Measurements from ENCODE around the gene EXOC4.

DNA sequence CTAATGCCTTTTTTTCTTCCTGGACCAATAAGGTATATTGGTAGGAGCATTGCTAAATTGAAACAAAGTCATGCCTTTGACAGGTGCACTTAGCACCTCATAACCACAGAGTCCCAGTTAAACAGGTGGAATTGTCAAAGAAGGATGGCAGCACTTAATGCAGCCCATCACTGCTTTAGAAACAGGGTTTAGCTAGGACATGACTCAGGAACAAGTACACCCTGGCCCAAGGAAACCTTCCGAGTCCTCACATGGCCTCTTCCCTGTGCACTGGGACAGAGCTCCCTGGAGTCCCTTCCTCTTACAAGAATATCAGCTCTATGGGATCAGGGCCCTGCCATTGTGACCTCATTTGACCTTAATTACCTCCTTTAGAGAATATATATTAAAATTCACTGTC is 382.7 kb downstream of the EXOC4 start:
- TF ChIP-seq, protein P1, sequence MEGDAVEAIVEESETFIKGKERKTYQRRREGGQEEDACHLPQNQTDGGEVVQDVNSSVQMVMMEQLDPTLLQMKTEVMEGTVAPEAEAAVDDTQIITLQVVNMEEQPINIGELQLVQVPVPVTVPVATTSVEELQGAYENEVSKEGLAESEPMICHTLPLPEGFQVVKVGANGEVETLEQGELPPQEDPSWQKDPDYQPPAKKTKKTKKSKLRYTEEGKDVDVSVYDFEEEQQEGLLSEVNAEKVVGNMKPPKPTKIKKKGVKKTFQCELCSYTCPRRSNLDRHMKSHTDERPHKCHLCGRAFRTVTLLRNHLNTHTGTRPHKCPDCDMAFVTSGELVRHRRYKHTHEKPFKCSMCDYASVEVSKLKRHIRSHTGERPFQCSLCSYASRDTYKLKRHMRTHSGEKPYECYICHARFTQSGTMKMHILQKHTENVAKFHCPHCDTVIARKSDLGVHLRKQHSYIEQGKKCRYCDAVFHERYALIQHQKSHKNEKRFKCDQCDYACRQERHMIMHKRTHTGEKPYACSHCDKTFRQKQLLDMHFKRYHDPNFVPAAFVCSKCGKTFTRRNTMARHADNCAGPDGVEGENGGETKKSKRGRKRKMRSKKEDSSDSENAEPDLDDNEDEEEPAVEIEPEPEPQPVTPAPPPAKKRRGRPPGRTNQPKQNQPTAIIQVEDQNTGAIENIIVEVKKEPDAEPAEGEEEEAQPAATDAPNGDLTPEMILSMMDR (conservative IDR thresholded peaks at IDR 0.05): no peak
- TF ChIP-seq ZFX (IDR thresholded peaks at IDR 0.05): no peak
